ENCODE data around the gene USPL1.
"Not testable (repeated sequence)": the region's sequence is repeated elsewhere in the genome, so short reads cannot be mapped to it uniquely, and the experiment has no call there.

Gene USPL1

DNA sequence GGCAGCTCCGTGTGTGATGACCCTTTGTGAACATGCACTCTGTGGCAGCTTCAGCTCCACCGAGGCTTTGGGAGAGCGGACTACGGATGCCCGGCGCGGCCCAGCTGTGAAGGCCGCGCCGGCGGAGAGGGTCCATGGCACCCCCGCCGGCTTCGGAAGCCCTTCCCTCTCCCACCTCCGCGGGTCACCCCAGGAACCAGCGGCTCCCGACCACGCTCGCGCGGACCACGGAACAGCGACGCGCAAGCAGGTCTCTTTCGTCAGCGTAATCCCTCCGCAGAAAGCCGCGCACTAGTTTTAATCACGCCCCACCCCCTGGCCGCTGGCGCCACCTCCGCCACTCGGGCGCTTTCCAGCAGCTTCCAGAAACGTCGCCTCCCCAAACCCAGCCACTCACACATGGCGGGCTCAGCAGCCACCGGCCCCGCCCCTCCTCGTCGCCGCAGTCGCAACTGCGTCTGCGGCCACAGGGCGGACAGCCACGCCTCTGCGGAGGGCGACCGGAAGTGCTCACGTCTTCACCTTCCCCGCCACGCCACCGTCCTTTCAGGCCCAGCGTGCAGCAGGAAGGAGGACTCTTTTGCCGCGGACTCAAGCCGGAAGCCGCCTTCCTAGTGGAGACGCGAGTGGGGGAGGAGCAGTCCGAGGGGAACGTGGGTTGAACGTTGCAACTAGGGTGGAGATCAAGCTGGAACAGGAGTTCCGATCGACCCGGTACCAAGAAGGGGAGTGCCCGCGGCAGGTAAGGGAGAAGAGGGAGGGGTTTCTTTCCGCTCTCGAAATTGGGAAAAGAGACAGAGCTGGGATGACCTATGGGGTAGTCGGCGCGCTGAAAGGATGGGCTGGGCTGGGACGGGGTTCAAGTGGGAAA, at the start of gene USPL1:
Gene USPL1, plus strand, starts transcription at position 606 of the 871 bp plus-strand sequence. CDS start 3,221 bp downstream, outside the sequence.
- in situ Hi-C loops (cut with MboI; ENCODE audit: low sequenced_read_pairs), result no loop called here

DNA sequence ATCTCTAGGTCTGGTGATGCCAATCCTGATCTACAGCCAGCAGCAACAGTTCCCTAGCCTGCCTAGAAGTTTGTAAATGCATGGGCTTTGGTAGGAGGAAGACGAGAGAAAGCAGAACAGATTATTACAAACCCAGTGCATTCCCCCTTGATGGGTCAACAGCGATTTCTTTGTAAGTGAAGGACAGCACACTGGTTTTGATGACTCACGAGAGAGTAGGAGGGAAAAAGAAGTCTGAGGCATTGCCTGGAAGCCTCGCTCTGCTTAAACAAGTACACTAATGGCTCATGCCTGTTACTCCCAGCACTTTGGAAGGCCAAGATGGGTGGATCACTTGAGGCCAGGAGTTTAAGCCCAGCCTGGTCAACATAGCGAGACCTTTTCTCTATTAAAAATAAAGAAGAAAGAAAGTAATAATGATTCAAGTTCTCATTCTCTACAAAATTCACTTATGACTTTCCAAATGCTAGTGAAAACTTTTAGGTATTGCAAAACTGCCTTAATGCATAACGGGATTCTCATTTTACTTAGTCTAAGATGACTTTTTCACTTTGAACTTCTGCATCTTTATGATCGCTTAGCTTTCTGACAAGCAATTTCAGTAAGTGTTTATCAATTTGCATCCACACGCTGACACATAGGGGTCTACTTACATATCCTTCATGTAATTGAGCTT, 47.7 kb upstream of the USPL1 start:
- in situ Hi-C loops (cut with MboI; ENCODE audit: low sequenced_read_pairs), result no loop called here

DNA sequence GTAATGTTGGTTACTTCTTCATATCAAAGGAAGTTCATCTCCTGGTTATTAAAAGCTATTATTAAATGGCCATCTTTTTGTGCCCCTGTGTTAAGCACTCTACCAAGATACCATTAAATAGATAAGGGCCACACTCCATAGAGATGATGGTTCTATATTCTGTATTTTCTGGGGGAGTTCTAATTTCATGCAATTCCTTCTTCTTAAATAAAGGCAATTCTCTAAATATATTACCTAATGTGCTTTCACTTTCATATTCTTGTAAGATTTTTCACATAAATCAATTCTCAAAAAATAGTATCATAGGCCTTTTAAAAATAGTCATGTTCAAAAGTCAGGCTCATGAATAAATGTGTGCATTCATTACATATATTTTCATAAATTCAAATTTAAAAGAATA, 47.0 kb upstream of the USPL1 start:
- in situ Hi-C loops (cut with MboI; ENCODE audit: low sequenced_read_pairs), result no loop called here

DNA sequence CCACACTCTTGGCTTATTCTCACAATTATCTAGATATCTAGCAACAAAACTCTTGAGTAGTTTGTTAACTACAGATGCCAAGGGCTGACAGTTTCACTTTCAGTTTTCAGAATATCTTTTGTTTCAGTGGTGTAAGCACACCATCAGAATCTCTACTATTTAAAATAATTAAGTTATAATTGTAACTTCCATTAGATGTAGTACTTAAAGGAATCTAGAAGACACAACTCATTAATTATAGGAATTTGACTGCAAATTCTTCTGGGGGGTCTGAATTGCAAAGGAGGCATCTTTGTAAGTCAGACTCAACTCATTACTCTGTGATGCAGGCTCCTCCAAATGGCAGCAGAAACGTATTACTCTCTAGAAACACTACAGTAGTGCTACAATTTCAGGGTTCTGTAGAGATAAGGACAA, 44.9 kb upstream of the USPL1 start:
- in situ Hi-C loops (cut with MboI; ENCODE audit: low sequenced_read_pairs), result no loop called here

DNA sequence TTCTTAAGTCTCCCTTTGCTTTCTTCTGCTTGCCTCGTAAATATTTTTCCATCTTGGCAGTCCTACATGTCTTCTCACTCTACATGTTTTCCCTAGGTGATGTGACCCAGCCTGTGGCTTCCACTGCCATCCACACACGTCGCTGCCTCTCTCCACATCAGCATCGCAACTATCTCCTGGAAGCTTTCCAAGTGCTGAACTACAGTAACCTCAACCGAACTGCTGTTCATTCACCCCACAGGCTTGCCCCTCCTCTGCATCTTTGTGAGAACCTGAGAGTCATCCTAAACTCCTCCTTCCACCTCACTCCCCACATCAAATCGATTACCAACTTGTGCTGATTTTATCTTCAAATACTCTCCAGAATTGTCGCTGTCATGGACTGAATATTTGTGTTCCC, 41.2 kb upstream of the USPL1 start:
- in situ Hi-C loops (cut with MboI; ENCODE audit: low sequenced_read_pairs), result loop anchor here (25.0 kb wide), 1 partner anchor 439 kb away; no protein-coding TSS in a partner anchor

DNA sequence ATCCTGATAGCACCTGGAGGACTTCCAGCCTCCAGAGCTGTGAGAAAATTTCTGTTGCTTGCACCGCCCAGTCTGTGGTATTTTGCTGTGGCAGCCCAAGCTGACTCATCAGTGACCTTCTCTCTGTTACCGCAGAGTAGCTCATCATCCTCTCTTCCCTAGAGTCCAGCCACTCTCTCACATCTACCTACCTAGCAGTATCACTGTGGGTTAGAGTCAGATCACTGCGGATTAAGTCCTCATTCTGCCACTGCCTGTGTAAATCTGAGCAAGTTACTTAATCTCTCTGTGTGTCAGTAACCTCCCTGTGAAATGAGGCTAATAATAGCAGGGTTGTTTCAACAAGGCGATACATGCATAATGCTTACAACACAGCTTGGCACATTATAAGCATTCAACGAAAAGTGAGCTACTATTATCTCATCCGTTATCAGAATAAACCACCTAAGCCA, 40.3 kb upstream of the USPL1 start:
- in situ Hi-C loops (cut with MboI; ENCODE audit: low sequenced_read_pairs), result loop anchor here (25.0 kb wide), 1 partner anchor 440 kb away; no protein-coding TSS in a partner anchor

DNA sequence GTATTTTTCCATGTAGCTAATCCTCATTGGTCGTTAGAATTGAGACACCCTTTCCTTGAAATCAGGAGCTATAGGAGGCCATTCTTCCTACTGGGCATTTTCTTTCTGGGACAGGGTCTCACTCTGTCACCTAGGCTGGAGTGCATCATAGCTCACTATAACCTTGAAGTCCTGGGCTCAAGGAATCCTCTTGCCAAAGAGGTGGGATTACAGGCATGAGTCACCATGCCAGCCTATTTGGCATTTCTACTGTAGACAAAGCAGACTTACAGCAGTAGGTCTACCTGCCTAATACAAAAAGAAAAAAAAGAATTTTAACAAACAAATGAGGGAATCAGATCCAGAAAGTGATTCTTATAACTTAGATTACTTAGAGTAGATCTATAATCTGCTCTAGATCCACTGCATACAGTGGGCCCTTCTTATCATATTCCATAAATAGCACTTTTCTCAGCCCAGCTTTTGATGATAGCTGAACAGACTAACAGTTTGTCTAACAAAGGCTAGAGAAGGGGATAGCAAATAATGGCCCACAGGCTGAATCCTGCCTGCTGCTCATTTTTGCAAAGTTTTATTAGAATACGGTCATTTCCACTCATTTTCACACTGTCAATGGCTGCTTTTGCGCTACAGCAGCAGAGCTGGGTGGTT, 36.7 kb upstream of the USPL1 start:
- in situ Hi-C loops (cut with MboI; ENCODE audit: low sequenced_read_pairs), result loop anchor here (25.0 kb wide), 1 partner anchor 444 kb away; no protein-coding TSS in a partner anchor

DNA sequence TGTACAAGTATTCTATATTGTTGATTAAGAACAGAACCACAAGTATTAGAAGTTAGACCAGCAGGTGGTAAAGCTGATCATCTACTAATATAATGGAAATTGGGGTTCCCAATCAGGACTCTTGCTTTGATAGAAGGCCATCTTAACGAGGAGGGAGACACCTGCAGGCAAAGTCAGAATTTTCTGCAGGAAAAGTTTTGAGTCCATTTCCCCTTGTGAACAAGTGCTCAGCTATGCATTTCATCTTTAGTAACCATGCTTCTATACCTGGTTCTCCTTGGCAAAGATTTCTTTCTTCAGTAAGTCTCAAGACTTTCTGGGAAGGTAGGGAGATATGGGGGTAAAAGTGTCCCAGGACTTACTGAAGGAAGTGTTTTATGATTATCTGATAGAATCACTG, 36.1 kb upstream of the USPL1 start:
- in situ Hi-C loops (cut with MboI; ENCODE audit: low sequenced_read_pairs), result loop anchor here (25.0 kb wide), 1 partner anchor 444 kb away; no protein-coding TSS in a partner anchor

DNA sequence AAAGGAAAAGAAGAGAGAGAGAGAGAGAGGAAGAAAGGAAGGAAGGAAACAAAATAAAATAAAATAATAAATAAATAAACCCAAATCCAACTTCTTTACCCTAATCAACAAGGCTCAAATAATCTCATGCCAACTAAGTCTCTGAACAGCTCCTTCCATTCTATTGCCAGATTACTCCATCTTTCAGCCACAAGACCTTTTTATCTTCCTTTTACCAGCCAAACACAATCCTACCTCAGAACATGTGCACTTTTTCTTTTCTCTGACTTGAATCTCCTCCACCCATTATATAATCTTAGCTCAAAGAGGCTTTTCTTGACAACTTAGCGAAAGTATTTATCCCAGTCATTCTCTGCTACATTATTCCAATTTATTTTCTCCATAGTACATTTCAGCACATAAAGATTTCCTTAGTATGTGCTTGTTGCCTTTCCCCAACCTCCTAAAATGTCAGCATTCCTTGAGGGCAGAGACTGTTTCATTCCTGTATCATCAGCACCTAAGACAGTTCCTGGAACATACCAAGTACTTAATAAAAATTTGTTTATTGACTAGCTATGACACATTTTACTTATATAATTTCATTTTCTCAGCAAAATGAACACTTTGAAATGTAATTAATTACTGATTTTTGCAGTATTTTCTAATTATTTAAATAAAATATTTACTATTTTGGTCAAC, 33.5 kb upstream of the USPL1 start:
- in situ Hi-C loops (cut with MboI; ENCODE audit: low sequenced_read_pairs), result loop anchor here (25.0 kb wide), 1 partner anchor 447 kb away; no protein-coding TSS in a partner anchor

DNA sequence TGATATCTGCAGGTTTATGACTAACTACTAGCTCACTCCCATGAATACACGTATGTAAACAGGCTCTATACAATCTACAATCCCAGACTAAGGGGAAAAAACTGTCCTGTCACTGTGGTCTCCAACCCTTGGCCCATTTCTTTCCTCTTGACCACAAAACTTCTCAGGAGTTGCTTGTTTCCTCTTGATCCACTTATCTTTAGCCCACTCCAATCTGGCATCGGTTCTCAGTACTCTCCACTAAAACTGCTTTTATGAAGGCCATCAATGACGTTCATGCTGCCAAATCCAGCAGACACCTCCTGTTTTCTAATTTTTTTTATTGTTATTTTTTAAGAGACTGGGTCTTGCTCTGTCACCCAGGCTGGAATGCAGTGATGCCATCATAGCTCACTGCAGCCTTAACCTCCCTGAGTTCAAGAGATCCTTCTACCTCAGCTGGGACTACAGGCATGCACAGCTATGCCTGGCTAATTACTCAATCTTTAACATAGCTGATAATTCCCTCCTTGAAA, 31.9 kb upstream of the USPL1 start:
- in situ Hi-C loops (cut with MboI; ENCODE audit: low sequenced_read_pairs), result loop anchor here (25.0 kb wide), 1 partner anchor 449 kb away; no protein-coding TSS in a partner anchor

DNA sequence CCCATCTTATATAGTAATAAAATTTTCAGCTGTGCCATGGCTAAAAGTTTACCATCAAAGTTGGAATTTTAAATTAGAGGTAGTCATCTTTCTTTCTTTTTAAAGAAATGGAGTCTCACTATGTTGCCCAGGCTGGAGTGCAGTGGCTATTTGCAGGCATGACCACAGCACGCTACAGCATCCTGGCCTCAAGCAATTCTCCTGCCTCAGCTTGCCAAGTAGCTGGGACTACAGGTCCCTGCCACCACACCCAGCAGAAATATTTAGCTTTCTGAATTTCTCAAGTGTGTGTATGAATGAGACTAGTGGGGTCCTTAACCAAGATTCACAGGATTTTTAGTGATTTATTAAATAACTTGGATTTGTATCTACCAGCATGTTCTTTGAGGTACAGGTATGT, 30.5 kb upstream of the USPL1 start:
- in situ Hi-C loops (cut with MboI; ENCODE audit: low sequenced_read_pairs), result loop anchor here (25.0 kb wide), 1 partner anchor 450 kb away; no protein-coding TSS in a partner anchor

DNA sequence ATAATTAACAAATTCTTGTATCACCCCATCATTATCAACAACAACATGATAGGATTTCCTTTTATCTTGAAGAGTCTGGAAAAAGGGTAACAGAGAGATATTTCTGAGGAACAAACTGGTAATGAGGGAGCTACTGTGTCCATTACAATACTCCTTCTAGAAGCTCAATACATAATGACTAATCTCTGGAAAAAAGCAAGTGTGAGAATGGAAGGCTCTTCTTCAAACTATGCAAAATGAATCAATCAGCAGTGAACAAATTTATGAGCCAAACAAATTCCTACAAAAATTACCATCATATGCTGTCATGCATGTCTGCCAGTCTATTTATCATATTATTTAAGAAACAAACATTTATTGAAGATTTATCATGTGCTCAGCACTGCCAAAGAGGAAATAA, 30.0 kb upstream of the USPL1 start:
- in situ Hi-C loops (cut with MboI; ENCODE audit: low sequenced_read_pairs), result loop anchor here (25.0 kb wide), 1 partner anchor 450 kb away; no protein-coding TSS in a partner anchor

DNA sequence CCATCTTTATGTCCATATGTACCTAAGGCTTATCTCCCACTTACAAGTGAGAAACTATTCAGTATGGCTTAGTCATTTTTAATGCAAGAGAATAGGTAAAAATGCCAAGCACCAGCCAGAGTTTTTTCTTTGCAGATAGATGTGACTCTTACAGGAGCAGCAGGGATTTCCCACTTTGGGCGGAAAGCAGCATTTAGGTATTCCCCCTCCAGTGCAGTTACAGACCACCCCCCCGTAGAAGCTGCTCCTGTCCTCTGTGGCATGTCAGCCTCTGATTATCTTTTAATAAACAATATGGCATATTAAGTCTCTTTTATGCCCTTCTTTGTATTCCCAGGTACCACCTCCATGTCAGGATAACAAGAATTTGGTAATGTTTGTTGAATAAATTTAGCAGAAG, 24.7 kb upstream of the USPL1 start:
- in situ Hi-C loops (cut with MboI; ENCODE audit: low sequenced_read_pairs), result loop anchor here (25.0 kb wide), 1 partner anchor 456 kb away; no protein-coding TSS in a partner anchor

DNA sequence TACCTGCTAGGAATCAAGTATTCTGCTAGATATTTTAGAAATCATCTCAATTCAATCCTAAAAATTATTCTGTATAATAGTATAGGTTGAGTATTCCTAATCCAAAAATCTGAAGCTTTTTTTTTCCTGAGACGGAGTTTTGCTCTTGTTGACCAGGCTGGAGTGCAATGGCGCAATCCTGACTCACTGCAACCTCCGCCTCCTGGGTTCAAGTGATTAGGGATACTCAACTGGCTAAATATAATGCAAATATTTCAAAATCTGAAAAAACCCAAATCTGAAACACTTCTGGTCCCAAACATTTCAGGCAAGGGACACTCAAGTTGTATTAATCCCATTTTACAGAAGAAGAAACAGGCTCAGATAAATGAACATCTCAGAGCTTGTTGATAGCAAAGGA, 17.2 kb upstream of the USPL1 start:
- in situ Hi-C loops (cut with MboI; ENCODE audit: low sequenced_read_pairs), result no loop called here

DNA sequence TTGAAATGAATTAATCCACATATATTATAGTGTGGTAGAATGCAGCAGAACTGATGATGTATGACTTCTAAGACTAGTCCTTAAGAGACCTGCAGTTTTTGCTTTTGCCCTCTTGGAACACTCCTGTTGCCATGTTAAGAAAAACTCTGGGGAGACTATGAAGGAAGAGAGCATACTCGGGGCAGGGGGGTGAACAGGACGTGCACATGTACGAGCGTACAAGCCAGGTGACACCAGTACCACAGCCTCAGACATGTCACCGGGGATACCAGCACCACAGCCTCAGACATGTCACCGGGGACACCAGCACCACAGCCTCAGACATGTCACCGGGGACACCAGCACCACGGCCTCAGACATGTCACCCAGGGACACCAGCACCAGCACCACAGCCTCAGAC, 15.9 kb upstream of the USPL1 start:
- in situ Hi-C loops (cut with MboI; ENCODE audit: low sequenced_read_pairs), result no loop called here

DNA sequence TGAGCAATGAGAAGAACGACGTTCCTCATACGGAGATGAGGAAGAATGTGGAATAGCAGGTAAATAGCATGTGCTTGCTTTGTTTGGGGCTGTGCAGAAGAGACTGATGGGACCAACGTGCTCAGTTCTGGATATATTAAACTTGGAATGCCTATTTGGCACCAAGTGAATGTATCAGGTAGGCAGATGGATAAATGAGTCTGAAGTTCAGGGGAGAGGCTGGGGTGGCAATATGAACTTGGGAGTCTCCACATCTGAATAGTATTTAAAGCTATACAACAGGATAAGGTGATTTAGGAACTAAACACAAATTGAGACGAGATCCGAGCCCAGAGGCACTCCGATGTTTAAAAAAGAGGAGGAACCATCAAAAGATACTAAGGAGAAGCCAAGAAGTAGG, 12.7 kb upstream of the USPL1 start:
- in situ Hi-C loops (cut with MboI; ENCODE audit: low sequenced_read_pairs), result no loop called here

DNA sequence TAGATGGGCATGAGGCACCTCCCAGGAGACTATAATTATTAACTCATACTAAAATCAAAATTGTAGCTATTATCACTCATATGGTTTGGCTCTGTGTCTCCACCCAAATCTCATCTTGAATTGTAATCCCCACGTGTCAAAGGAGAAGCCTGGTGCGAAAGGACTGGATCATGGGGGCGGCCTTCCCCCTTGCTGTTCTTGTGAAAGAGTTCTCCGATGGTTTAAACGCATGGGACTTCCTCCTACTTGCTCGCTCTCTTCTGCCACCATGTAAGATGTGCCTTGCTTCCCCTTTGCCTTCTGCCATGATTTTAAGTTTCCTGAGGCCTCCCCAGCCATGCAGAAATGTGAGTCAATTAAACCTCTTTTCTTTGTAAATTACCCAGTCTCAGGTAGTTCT, 10.5 kb upstream of the USPL1 start:
- in situ Hi-C loops (cut with MboI; ENCODE audit: low sequenced_read_pairs), result not testable (repeated sequence)

DNA sequence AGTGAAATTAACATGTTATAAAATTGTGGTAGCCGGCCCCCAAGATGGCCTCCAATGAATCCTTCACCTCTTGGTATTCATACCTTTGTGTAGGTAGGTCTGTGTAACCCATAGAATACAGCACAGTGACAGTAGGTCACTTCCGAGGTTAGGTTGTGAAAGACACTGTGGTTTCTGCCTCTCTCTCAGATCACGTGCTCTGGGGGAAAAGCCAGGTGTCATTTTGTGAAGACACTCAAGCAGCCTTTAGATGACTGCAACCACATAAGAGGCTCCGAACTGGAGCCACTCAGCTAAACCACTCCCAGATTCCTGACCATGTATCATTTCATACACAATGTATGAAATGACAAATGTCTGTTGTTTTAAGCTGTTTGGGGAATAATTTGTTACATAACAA, 9.8 kb upstream of the USPL1 start:
- in situ Hi-C loops (cut with MboI; ENCODE audit: low sequenced_read_pairs), result no loop called here

DNA sequence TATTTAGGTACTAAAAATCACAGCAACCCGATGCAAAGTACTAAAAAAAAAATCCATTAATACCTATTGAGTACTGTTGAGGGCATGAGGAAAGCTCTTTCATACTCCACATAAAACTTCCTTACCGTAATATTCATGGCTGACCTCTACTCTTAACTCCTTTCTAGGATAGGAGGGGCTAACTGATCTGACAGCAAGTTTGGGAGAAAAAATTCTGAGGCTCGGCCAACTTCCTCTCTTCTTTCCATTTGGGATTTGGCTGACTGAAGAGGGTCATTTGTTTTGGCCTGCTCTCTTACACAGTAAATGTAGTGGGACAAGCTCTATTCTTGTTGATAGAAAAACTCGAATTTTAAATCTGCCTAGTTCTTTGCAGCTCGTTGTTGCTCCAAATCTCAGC, 9.4 kb upstream of the USPL1 start:
- in situ Hi-C loops (cut with MboI; ENCODE audit: low sequenced_read_pairs), result no loop called here

DNA sequence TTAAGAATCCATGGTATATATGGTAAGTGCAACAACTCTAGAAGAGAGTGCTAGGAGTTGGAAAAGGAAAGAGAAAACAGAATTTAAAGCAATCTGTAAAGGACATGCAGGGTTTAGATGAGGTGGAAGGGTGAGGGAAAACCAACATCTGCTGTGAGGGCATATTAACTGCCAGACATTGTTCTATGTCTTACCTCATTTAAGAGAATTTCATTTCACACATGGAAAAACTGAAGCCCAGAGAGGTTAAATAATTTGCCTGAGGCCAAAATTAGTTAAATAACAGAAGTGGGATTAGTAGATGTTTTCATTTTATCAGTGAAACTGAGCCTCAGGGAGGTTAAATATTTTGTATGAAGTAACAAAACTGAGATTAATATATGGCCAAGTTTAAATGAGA, 7.4 kb upstream of the USPL1 start:
- in situ Hi-C loops (cut with MboI; ENCODE audit: low sequenced_read_pairs), result no loop called here

Measured in HL-60/S4 (cell line).